Uterus (tissue), 2 donors: Measurements from ENCODE around the gene CPTP.

ENCODE experiments used
- POLR2A ChIP-seq, 2 donors: fragments of 450-650 bp; IDR thresholded peaks; one replicate each; pipeline ENCODE4 v1.6.1; 2016; ENCODE audit warnings: antibody characterized with exemption in 2 of 2, mild to moderate bottlenecking in 1 of 2, moderate library complexity in 1 of 2
- TF ChIP-seq, protein P1 (sequence below), 4 experiments: fragments of 200-600 bp in 2 of 4; fragments of 450-650 bp in 2 of 4; sonication (generic) in 2 of 4; IDR thresholded peaks; one replicate each; pipeline ENCODE4 v1.5.1; 2016 to 2019; ENCODE audit warnings: antibody characterized with exemption in 4 of 4, mild to moderate bottlenecking in 2 of 4, moderate library complexity in 1 of 4

DNA sequence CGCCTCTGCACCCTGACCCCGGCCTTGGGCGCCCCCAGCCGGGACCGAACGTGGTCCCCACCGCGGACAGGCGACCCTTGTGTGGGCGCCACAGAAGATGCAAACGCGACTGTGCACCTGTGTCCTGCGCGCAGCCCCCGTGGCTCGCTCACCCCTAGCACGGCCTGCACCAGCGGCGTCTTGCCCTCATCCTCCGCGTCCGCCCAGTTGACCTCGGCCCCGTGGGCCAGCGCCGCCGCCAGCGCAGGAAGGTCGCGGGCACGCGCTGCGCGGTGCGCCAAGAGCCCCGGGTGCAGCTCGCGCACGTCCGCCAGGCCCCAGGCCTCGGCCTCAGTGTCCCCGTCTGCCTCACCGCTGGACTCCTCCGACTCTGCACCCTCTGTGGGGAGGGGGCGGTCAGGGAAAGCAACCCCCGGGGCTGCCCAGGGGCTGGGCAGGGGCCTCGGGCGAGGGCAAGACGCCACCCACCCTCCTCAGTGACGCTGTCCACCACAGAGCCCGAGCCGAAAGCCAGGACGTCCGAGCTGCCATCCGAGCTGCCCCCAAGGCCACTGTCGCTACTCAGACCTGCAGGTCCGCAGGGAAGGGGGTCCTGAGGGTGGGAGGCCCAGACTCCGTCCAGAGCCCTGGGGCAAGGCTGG is 30.2 kb upstream of the CPTP start:
- TF ChIP-seq, protein P1, sequence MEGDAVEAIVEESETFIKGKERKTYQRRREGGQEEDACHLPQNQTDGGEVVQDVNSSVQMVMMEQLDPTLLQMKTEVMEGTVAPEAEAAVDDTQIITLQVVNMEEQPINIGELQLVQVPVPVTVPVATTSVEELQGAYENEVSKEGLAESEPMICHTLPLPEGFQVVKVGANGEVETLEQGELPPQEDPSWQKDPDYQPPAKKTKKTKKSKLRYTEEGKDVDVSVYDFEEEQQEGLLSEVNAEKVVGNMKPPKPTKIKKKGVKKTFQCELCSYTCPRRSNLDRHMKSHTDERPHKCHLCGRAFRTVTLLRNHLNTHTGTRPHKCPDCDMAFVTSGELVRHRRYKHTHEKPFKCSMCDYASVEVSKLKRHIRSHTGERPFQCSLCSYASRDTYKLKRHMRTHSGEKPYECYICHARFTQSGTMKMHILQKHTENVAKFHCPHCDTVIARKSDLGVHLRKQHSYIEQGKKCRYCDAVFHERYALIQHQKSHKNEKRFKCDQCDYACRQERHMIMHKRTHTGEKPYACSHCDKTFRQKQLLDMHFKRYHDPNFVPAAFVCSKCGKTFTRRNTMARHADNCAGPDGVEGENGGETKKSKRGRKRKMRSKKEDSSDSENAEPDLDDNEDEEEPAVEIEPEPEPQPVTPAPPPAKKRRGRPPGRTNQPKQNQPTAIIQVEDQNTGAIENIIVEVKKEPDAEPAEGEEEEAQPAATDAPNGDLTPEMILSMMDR (IDR thresholded peaks at IDR 0.05), result no peak
- no peak for TF ChIP-seq POLR2A (IDR thresholded peaks at IDR 0.05)
